Kidney capillary endothelial cell (primary cell): ENCODE results near the gene RNASE8.
A peak's percentile ranks its signal among the peaks of the same experiment; 100 is the strongest.
"Not testable (repeated sequence)": the region's sequence is repeated elsewhere in the genome, so short reads cannot be mapped to it uniquely, and the experiment has no call there.

Experiments used
- DNase-seq: peaks from one replicate; pipeline ENCODE4 v3.0.0-alpha.2; 2018; ENCODE audit warnings: low spot score

Gene RNASE8

DNA sequence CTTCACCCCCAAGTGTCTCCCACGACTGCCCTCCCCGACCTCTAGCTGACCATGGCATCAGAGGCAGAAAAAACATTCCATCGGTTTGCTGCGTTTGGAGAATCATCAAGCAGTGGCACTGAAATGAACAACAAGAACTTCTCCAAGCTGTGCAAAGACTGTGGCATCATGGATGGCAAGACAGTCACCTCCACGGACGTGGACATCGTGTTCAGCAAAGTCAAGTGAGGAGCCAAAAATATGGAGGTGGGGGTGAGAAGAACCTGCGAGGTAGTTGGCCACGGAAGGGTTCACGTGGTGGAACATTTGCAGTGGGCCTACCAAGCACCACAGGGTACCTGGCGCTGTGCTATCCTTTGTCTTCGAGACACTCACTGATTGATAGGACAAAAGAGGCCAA lies 27.1 kb upstream of the RNASE8 start:
- DNase-seq, result no peak

DNA sequence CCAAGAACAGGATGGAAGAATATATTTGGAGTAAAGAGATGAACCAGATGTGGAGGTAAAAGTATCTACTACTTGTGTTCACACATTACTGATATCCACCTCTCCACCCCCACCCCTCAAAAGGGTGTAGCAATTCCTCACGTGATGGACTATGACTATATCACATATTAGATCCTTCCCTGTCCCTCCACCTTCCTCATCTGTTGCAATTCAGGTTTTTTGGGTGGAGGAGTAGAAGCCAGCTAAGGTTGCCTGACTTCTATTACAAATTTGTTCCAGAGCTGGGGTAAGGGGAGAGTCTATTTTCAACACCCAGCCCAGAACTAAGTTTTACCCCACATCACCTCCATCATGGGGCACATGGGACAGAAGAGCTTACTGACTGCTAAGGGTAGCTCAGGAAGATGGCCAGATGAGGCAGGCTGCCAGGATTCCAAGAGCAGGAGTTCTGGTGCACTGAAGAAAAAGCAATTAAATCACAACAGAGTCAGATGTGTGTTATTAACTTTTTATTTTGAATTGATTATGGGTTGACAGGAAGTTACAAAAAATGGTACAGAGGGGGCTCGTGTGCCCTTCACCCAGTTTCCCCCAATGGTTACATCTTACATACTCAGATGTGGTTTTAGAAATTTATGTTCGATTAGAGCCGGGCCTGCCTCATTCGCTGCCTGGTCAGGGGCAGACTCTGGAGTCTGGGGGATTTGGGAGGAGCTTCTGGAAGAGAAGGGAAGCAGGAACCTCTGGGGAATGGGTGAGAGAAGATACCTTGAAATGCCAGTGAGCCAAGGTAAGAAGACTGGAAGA lies 25.1 kb upstream of the RNASE8 start:
- no peak for DNase-seq

DNA sequence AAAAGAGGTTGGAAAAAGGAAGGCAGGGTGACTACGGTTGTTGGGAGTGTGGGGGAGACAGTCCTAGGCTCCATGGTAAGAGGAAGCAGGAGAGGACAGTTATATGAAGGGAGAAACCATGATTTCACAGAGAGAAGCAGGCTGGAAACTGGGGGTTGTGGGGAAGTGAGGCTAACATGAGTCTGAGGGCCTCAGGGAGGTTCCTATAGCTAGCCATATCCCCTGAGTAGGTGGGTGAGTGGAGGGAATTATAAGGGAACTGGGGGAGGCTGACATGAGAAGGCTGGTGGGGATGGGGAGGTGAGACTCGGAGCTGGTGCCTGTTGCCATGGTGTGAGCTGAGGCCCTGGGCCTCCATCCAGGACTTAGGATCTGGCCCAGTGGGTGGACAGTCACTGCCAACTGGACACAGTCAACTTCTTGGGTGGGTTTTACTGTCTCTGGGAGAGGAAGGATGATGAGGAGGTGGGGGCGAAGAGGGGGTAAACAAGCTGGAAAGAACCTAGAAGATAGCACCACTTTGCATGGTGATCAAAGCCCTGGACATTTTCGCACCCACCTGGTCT lies 24.4 kb upstream of the RNASE8 start:
- DNase-seq, result no peak

DNA sequence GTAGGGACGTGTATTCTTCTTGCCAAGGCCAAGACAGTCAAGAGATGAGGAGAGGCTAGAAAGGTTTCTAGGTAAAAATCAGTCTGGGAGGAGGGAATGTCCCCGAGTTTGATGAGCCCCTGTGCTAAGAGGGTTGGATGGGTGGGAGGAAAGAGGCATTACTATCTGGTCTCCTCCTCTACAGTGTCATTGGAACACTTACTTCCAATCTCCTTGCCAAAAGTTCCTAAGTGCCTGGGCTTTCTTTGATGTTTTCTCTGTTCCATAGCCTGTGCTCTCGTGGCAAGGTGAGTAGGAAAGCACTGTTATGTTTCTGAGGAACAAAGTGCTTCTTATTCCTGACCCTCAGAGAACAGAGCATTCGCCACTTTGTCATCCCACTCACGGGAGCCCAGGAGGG lies 22.9 kb upstream of the RNASE8 start, which contains the start of gene RNASE13:
TSS of gene RNASE13 (minus strand) at position 101 of the 400 bp plus-strand sequence. CDS start 519 bp downstream, outside the sequence.
- no peak for DNase-seq

DNA sequence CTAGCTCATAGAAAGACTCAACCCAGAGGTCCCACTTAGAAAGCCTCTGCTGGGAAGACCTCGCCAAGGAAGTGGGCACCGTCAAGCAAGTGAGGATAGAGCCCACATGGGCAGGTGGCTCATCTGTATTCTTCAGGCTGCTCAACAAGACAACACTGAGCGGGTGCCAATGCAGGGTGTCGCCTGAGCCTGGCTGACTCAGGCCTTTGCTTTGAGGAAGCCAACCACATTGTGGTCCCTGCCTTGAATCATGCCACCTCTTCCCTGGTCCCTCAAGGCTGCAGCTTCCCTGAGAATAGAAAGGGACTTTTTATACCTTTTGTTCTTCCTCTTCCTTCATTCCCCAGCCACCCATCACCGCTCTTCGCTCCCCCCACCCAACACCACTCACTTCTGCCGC lies 20.9 kb upstream of the RNASE8 start:
- no peak for DNase-seq

DNA sequence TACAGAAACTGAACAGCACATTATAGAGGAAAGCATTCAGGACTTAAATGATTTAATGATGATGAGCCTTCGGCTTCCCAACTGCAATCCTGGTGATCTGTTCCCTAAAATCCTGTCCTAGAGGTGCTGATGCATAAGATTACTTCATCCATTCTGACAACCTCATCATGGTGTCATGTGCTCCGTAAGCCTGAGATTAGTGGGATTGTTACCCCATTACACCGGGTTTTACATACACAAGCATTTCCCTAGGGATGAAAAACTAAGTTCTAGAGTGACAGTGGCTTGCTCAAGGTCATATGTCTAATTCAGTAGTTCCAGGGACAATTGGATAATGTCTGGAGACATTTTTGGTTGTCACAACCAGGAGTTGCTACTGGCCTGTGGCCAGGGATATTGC lies 20.5 kb upstream of the RNASE8 start:
- no peak for DNase-seq

DNA sequence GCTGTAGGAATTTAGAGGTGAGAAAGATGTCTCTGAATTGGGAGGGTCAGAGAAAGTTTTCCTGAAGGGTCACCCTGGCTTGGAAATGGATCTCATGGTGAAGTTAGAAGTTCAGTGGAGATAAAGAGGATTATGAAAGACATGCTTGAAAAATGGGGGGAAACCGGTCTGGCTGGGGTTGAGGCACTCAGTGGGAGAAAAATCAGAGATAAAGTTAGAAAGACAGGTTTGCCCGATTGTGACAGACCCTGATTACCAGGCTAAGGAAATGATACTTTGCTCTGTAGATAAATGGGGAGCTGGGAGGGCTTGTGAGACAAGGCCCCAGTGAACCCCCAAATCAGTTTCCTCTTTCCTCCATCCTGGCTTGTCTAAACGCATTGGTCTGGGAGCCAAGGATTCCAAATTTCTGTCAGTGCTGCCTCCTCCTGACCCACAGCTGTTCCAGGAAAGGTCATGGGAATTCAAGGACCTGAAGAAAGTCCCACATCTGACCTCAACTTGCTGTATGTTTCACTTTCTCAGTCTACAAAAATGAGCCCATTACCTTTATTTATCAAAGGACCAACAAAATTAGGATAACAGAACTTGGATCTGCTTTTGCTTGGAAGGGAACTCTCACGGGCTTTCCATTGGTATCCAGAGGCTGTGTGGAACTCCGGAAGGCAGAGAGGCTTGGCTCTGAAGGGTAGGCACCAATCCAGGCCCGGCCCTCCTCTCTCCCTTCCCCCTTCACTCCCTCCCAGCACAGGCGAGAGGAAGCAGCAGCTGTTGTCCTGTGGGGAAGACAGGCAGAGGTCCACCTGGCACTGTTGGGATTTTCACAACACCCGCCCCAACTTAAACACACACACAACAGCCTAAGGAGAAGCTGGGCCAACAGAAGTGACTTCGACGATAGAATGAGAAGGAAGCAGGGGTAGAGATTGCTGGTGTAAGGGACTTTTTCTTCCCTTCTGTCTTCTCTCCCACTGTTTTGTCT lies 18.9 kb upstream of the RNASE8 start:
- DNase-seq, result no peak

DNA sequence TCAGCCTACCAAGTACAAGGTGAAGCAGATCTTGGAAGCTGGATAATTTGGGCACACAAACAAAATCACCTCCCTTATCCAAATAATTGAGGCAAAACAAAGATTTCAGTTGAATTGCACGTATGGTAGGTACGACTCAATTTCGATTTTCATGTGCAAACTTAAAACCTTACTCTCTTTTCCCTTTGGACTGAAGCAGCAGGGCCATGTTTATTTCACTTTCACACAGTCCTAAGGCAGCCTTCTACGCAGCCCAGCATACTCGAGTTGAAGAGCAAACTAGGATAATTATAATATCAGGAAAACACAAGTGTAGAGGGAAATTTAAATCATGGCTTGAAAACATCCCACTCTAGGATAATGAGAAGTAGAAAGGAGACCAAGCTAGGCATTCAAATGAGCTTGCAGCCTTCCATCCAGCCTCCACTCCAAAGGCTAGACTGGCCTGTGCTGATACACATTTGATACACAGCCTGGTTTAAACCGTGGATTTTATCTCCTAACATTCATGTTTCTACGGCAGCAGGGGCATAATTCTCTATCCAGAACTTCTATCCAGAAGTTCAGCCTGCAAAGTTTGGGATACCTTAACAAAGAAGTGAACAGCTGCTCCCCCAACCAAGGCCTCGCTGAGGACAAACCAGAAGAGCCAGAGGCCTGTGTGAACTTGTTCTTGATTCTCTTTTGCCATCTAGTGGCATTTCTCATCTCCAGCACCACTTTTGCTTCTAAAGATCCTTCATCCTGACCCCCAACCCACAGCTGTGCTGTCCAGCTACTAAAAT lies 17.8 kb upstream of the RNASE8 start:
- peak; percentile 42 for DNase-seq

DNA sequence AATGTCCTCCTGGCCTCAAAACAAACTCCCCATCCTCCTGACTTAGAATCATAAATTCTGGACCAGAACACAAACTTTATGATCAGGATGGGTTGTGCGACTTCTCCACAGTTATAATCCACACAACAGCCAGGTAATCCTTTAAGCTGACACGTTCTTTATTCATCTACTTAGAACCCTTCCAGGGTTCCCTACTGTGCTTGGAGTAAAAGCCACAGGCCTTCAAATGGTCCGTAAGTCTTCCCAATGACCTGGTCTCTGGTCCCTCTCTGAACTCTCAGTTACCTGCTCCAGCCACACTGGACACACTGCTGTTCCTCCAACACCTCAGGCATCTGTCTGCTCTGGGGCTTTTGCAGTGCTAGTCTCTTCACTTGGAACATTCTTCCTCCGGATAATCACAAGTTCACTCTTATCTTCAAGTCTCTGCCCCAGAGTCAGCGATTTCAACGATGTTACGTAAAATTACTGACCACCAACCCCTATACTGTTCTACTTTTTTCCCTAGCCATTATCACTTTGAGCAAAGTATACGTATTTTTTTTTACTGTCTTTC lies 17.2 kb upstream of the RNASE8 start:
- DNase-seq, result no peak

DNA sequence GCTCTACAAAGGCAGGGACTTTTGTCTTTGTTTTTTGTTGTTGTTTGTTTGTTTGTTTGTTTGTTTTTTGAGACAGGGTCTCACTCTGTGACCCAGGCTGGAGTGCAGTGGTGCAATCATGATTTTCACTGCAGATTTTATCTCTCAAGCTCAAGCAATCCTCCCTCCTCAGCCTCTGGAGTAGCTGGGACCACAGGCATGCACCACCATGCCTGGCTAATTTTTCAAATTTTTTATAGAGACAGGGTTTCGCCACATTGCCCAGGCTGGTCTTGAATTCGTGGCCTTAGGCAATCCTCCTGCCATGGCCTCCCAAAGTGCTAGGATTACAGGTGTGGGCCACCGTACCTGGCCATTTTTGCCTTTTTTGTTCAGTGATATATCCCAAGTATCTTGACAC lies 16.7 kb upstream of the RNASE8 start:
- DNase-seq, result not testable (repeated sequence)

DNA sequence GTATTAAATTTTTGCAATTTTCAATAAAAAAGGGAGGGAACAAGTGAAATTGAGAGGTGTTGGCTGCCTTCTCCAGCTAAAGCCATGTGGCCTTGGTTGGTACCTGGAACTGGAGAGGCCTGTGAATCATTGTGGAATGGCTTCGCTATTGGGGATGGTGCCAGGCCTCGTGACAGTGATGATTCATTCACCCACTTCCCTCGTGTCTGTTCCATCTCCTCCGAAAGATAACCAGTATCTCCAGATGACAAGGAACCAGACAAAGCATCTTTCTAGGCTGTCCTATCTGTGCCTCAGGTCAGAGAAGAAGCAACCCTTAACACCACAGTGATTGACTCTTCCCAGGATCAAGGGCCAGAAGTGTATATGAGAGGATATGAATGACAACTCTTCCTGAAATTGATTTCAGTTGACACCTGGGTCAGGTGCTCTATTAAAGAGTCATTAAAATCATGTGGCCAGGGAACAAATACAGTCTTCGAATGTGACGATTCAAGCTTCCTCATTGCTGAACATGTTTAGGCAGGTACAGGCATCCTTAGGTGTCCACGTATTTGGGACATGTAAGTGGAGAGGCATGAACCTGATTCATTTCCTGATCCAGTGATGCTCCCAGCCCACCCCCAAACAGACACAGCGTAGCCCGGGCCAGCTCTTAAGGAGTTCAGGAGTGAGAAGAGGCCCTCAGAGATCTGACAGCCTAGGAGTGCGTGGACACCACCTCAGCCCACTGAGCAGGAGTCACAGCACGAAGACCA lies 15.8 kb upstream of the RNASE8 start, which contains the start of gene RNASE7:
TSS of gene RNASE7 (plus strand) at position 687 of the 758 bp plus-strand sequence. CDS start 631 bp downstream, outside the sequence.
- DNase-seq, result no peak

DNA sequence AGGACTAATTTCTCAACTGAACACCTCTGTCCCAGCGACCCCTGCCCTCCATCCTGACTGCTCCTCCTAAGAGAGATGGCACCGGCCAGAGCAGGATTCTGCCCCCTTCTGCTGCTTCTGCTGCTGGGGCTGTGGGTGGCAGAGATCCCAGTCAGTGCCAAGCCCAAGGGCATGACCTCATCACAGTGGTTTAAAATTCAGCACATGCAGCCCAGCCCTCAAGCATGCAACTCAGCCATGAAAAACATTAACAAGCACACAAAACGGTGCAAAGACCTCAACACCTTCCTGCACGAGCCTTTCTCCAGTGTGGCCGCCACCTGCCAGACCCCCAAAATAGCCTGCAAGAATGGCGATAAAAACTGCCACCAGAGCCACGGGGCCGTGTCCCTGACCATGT lies 14.7 kb upstream of the RNASE8 start:
- no peak for DNase-seq

DNA sequence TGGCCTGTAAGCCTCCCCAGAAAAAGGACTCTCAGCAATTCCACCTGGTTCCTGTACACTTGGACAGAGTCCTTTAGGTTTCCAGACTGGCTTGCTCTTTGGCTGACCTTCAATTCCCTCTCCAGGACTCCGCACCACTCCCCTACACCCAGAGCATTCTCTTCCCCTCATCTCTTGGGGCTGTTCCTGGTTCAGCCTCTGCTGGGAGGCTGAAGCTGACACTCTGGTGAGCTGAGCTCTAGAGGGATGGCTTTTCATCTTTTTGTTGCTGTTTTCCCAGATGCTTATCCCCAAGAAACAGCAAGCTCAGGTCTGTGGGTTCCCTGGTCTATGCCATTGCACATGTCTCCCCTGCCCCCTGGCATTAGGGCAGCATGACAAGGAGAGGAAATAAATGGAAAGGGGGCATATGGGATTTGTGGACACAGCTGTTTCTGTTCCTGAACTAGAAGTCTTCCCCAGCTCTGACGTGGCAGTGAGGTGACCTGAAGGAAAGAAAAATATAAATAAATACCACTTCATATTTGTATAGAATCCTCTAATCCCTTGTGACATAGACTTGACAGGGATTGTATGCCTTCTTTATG lies 14.1 kb upstream of the RNASE8 start:
- no peak for DNase-seq

DNA sequence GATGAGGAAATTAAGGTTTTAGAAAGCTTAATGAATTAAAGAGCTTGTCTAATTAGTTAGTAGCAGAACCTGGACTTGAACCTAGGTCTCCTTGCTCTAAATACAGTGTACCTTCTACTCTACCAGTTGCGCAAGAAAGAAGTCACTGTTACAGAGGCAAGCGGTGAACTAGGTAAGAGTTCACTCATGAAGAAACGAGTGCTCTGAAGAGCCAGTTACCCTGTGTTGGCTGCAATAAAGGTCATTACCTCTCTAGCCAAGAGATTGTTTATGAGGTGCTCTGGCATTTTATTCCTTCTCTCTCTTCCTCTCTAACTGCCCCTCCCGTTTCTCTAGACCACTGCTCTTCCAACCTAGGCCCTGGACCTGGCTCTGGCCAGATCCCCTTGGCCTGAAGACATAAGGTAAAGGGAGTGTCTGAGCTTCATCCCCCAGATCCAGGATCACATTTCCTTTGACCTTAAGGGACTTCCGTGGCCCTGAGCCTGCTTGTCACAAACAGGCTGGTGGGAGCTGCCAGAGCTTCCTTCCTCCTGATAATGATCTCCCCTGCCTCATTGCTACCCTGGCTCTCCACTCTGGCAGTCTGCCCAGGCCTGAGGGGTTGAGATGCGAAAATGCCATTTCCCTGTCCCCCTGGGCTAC lies 13.5 kb upstream of the RNASE8 start:
- DNase-seq, result peak; percentile 32

DNA sequence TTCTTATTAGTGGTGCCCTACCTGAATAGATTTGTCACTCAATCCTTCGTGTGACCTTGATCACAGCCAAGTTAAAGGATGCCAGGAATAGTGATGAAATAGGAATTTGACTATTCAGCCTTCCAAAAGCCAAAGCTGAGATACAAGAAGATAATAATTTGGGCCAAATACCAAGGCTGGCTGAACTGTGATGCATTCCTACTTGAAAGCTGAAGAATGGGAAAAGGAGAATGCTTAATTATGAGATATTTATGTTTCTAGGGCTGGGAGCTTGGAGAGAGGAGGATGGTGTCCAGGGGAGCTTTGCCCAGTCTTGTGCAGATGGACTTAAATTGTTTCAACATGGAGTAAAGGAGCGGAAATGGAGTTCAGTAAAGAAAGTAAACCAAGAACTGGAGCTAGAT lies 10.2 kb upstream of the RNASE8 start:
- no peak for DNase-seq

DNA sequence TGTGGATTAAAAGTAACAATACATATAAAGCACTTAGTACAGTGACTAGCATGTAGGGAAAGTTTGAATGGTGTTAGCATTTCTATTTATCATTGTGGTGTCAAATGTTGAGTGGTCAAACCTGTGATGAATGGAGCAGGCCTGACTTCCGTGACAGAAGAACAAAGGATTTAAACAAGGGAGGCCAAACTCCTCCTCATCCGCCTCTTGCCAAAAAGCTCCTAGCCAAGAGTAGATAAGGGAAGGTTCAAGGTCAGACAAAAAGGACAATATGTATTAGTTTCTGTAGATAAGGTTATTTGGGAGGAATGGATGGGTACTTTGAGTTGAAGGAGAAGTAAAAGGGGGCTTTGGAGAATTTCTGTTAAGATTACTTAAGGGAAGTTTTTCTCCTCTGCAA lies 9.0 kb upstream of the RNASE8 start:
- DNase-seq, result no peak

DNA sequence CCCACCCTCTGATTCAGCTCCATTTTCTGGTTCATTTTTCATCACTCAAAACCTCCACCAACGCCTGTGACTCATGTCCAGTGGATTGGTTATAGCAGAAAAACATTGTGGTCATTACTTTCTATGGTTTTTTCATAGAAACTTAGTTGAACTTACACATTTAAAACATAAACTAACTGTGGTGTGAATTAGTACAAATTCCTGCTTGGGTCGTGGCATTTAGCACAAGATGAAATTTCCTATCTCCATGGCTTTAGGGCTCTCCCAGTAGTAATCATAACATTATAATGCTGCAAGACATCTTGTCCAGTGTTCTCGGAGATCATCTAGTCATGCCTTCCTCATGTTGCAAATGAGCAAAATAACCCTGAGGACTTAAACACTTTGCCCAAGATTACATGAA lies 8.3 kb upstream of the RNASE8 start:
- no peak for DNase-seq

DNA sequence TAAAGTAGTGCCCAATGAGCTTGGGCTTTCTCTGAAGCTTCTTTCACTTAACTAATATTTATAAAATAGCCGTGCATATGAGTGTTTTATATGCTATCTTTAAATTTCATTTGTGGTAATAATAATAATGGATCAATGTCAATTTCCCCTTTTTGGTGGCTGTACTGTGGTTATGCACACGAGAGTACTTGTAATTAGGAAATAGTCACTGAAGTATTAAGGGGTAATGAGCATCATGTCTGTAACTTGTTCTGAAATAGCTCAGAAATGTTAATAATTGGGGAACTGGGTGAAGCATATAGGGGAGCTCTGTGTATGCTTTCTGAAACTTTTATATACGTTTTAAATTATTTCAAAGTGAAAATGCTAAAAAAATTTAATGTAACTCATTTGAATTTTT lies 7.0 kb upstream of the RNASE8 start:
- no peak for DNase-seq
